Hindlimb muscle (tissue), 1 donor: Measurements from ENCODE around the gene SGMS1. TPM values are rescaled to one million over a fixed set of nuclear protein-coding genes. Genes with fewer than 3 reads are reported as not detected.

ENCODE experiments used
- DNase-seq: peaks from one replicate; pipeline ENCODE4 v3.0.0-alpha.2; 2013
- polyA plus RNA-seq: library from polyadenylated mRNA; unstranded; fragments of 120-200 nt; gene quantifications from one replicate; pipeline ENCODE4 v1.2.1, GENCODE V29; 2013; ENCODE audit not compliant: insufficient read length

The SGMS1 gene
- polyA plus RNA-seq, 1 donor, result 25.4 TPM

GRCh38 chr10:50635286-50635685 lies 11.5 kb upstream of the SGMS1 start:
- DNase-seq, result no peak

GRCh38 chr10:50634479-50634878 lies 10.7 kb upstream of the SGMS1 start:
- no peak for DNase-seq

- DNase-seq, result no peak
These were observed 7.3 kb upstream of the SGMS1 start for GRCh38 chr10:50631052-50631451.

- DNase-seq, result no peak
These were observed 5.9 kb upstream of the SGMS1 start for GRCh38 chr10:50629495-50630122.

- no peak for DNase-seq
These were observed 4.1 kb upstream of the SGMS1 start for GRCh38 chr10:50627896-50628295.

- DNase-seq, result no peak
These were observed 3.7 kb upstream of the SGMS1 start for GRCh38 chr10:50627443-50627842.

- peak; percentile 34 for DNase-seq
These were observed 1.9 kb upstream of the SGMS1 start for GRCh38 chr10:50625649-50626132.

- peak; percentile 82 for DNase-seq
These were observed 1.2 kb upstream of the SGMS1 start for GRCh38 chr10:50624866-50625501.

- peak; percentile 97 for DNase-seq
These were observed 683 bp upstream of the SGMS1 start for GRCh38 chr10:50624413-50624865.

- peak; percentile 52 for DNase-seq
These were observed 772 bp downstream of the SGMS1 start for GRCh38 chr10:50622706-50623662.

GRCh38 chr10:50621968-50622705 lies 1.6 kb downstream of the SGMS1 start:
- peak; percentile 85 for DNase-seq

GRCh38 chr10:50620899-50621298 lies 2.9 kb downstream of the SGMS1 start:
- DNase-seq, result no peak

- no peak for DNase-seq
These were observed 3.9 kb downstream of the SGMS1 start for GRCh38 chr10:50619882-50620281.

GRCh38 chr10:50619166-50619565 lies 4.6 kb downstream of the SGMS1 start:
- DNase-seq, result no peak

GRCh38 chr10:50618624-50619023 lies 5.1 kb downstream of the SGMS1 start:
- DNase-seq, result no peak

- DNase-seq, result no peak
These were observed 8.1 kb downstream of the SGMS1 start for GRCh38 chr10:50615658-50616057.

- DNase-seq, result no peak
These were observed 9.2 kb downstream of the SGMS1 start for GRCh38 chr10:50614444-50615137.

GRCh38 chr10:50613726-50614443 lies 9.9 kb downstream of the SGMS1 start:
- DNase-seq, result no peak

GRCh38 chr10:50613150-50613549 lies 10.6 kb downstream of the SGMS1 start:
- no peak for DNase-seq

GRCh38 chr10:50610368-50610767 lies 13.4 kb downstream of the SGMS1 start:
- peak; percentile 86 for DNase-seq

- no peak for DNase-seq
These were observed 16.3 kb downstream of the SGMS1 start for GRCh38 chr10:50607356-50607925.
